ENCODE measurements around the gene RESP18. TPM values are rescaled to one million over a fixed set of nuclear protein-coding genes. Genes with fewer than 3 reads are reported as not detected.

RESP18 gene
- total and polyA plus RNA-seq, 2 donors (not counting 1 experiment from before 2014, with no cell fraction given): not detected

DNA sequence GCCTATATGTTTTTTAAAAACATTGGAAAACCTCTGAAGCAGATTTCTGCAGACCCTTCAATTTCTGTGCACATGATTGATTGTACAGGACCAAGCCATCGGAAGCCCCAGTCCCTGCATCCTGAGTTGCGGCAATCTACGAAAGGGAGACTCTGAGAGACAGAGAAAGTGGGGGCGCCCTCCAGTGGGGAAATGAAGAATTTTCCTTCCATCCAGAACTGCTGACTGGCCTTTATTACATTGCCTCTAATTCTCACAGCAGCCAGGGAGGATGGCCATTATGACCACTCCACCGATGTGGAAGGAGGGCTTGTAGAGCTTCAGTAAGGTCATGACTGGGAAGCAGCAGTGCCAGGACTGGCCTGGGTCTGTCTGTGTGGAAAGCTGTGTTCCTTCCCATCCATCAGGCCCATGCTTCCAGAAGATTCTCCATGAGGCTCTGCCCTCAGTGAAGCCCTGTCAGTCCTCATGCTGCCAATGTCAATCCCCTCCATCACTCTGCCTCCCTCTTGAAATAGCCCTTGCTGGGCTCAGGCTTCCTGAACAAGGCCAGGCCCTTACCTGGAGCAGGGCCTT lies 20.0 kb upstream of the RESP18 start:
- H3K4me1 Mint-ChIP-seq: no peaks in the 10 kb centered on the region
- H4K20me1 ChIP-seq (ENCODE audit: control insufficient read depth, insufficient read depth, low read length, poor library complexity, severe bottlenecking): no peaks in the 10 kb centered on the region
- intact Hi-C loops (cut with micrococcal nuclease): loop anchor here (1.0 kb wide), 1 partner anchor 192 kb away; the partner anchor contains the start of gene NHEJ1
- peaks cover 0 to 41% (median 7%) of the 10 kb centered on the region in 4 experiments for H3K27me3 ChIP-seq (replicated peaks in 1 of 4; ENCODE audit: control extremely low read depth in 1 of 4, control insufficient read depth in 3 of 4, insufficient read depth in 4 of 4, low read length in 3 of 4)
- CTCF ChIA-PET: no interaction called here
- no peak overlapping the region for H3K4me3 ChIP-seq (ENCODE audit: control extremely low read depth in 1 of 5, extremely low read depth in 1 of 5, insufficient read depth in 1 of 5, low read depth in 2 of 5, low read length in 4 of 5)
- no peaks in the 10 kb centered on the region for H3K79me2 ChIP-seq (ENCODE audit: control insufficient read depth, insufficient read depth, low read length)
- no peaks in the 10 kb centered on the region for H3K4me1 ChIP-seq (ENCODE audit: control insufficient read depth in 2 of 2, insufficient read depth in 2 of 2, low read length in 2 of 2)
- no peak overlapping the region for H3K9ac ChIP-seq (ENCODE audit: low read length)
- no peaks in the 10 kb centered on the region for H3K36me3 ChIP-seq (replicated peaks in 1 of 2; ENCODE audit: control extremely low read depth in 1 of 2, control insufficient read depth in 1 of 2, extremely low read depth in 1 of 2, insufficient read depth in 2 of 2, low read length in 1 of 2)
- no peak overlapping the region for H3K27ac Mint-ChIP-seq
- POLR2A ChIA-PET: interaction anchor here (0.7 kb wide), 1 partner anchor 74 kb away, joined by 3 read pairs; no protein-coding TSS in a partner anchor
- peaks cover 71% of the 10 kb centered on the region for H3K27me3 Mint-ChIP-seq
- DNase-seq (peak; percentile 65), ATAC-seq (ENCODE audit: low read depth) (peak; percentile 47)
- no peak overlapping the region for H2AFZ ChIP-seq (ENCODE audit: insufficient read depth, low read depth, low read length, poor library complexity, severe bottlenecking)
- no peaks in the 10 kb centered on the region for H3K9me3 Mint-ChIP-seq (ENCODE audit: insufficient read depth)
- TF ChIP-seq, protein P1, sequence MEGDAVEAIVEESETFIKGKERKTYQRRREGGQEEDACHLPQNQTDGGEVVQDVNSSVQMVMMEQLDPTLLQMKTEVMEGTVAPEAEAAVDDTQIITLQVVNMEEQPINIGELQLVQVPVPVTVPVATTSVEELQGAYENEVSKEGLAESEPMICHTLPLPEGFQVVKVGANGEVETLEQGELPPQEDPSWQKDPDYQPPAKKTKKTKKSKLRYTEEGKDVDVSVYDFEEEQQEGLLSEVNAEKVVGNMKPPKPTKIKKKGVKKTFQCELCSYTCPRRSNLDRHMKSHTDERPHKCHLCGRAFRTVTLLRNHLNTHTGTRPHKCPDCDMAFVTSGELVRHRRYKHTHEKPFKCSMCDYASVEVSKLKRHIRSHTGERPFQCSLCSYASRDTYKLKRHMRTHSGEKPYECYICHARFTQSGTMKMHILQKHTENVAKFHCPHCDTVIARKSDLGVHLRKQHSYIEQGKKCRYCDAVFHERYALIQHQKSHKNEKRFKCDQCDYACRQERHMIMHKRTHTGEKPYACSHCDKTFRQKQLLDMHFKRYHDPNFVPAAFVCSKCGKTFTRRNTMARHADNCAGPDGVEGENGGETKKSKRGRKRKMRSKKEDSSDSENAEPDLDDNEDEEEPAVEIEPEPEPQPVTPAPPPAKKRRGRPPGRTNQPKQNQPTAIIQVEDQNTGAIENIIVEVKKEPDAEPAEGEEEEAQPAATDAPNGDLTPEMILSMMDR (IDR thresholded peaks at IDR 0.05): peak; percentile 72
- TF ChIP-seq EZH2 (IDR thresholded peaks at IDR 0.05; ENCODE audit: borderline replicate concordance, insufficient read depth, low read depth, low read length, poor library complexity, severe bottlenecking): no peak
- H3K9me3 ChIP-seq (ENCODE audit: control extremely low read depth in 1 of 3, control insufficient read depth in 2 of 3, insufficient read depth in 1 of 3, low read length in 2 of 3): no peaks in the 10 kb centered on the region
- no peak overlapping the region for H3K27ac ChIP-seq (ENCODE audit: low read length in 2 of 2)
- no peak overlapping the region for H3K4me2 ChIP-seq (replicated peaks; ENCODE audit: low read depth, low read length, poor library complexity, severe bottlenecking)
- 0% methylated on average over 2 of the region's 5 CpGs for WGBS (ENCODE audit: insufficient coverage)
- no peak overlapping the region for H3K4me3 Mint-ChIP-seq

DNA sequence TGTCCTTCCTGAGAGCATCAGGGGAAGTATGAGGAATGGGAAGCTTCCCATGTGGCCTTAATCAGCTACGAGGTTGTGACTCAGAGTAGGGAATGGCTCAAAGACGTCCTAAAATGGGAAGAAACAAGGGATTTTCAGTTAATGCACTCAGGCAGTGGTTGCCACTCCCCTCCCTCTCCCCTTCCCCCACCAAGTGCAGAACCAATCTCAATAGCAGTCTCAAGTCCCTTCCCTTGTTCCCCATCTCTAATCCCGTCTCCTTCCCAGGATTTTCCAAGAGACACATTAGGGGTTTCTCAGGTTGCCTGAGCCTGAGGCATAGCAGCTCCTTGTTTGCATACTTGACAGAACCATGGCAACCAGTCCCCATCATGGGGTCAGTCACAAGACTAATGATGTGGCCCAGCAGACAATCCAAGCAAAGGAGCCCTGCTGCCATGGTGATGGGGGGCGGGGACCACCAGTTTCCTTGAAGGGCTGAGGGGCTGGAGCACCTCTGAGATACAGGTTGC lies 18.2 kb upstream of the RESP18 start:
- H2AFZ ChIP-seq (ENCODE audit: insufficient read depth, low read depth, low read length, poor library complexity, severe bottlenecking): no peak overlapping the region
- ATAC-seq (ENCODE audit: low read depth): no peak

More for the DNA sequence above, 18.2 kb upstream of the RESP18 start:
- no peak overlapping the region for H3K4me2 ChIP-seq (replicated peaks; ENCODE audit: low read depth, low read length, poor library complexity, severe bottlenecking)
- no peaks in the 10 kb centered on the region for H3K9me3 ChIP-seq (ENCODE audit: control extremely low read depth in 1 of 3, control insufficient read depth in 2 of 3, insufficient read depth in 1 of 3, low read length in 2 of 3)
- H3K4me3 ChIP-seq (ENCODE audit: control extremely low read depth in 1 of 5, extremely low read depth in 1 of 5, insufficient read depth in 1 of 5, low read depth in 2 of 5, low read length in 4 of 5): no peak overlapping the region
- H3K79me2 ChIP-seq (ENCODE audit: control insufficient read depth, insufficient read depth, low read length): no peaks in the 10 kb centered on the region
- peaks cover 0 to 36% (median 7%) of the 10 kb centered on the region in 4 experiments for H3K27me3 ChIP-seq (replicated peaks in 1 of 4; ENCODE audit: control extremely low read depth in 1 of 4, control insufficient read depth in 3 of 4, insufficient read depth in 4 of 4, low read length in 3 of 4)
- Mint-ChIP-seq H3K9me3 (ENCODE audit: insufficient read depth) (no peaks in the 10 kb centered on the region), H3K27ac (no peak overlapping the region), H3K27me3 (peaks cover 70% of the 10 kb centered on the region), H3K4me1 (no peaks in the 10 kb centered on the region), H3K4me3 (no peak overlapping the region)
- POLR2A ChIA-PET: no interaction called here
- H3K9ac ChIP-seq (ENCODE audit: low read length): no peak overlapping the region
- H3K27ac ChIP-seq (ENCODE audit: low read length in 2 of 2): no peak overlapping the region
- CTCF ChIA-PET: interaction anchor here (1.3 kb wide), 1 partner anchor 10 kb away, joined by 3 read pairs; no protein-coding TSS in a partner anchor
- H4K20me1 ChIP-seq (ENCODE audit: control insufficient read depth, insufficient read depth, low read length, poor library complexity, severe bottlenecking): no peaks in the 10 kb centered on the region
- intact Hi-C loops (cut with micrococcal nuclease): no loop called here
- no peak for TF ChIP-seq EZH2 (IDR thresholded peaks at IDR 0.05; ENCODE audit: borderline replicate concordance, insufficient read depth, low read depth, low read length, poor library complexity, severe bottlenecking)
- TF ChIP-seq, protein P1 (IDR thresholded peaks at IDR 0.05): no peak
- no peak for DNase-seq
- 83% methylated on average over 3 of the region's 4 CpGs for WGBS (ENCODE audit: insufficient coverage)
- H3K36me3 ChIP-seq (replicated peaks in 1 of 2; ENCODE audit: control extremely low read depth in 1 of 2, control insufficient read depth in 1 of 2, extremely low read depth in 1 of 2, insufficient read depth in 2 of 2, low read length in 1 of 2): no peaks in the 10 kb centered on the region
- H3K4me1 ChIP-seq (ENCODE audit: control insufficient read depth in 2 of 2, insufficient read depth in 2 of 2, low read length in 2 of 2): no peaks in the 10 kb centered on the region
